Astrocyte (in vitro differentiated cells and primary cell): Measurements from ENCODE around the gene KLF17. TPM values are rescaled to one million over a fixed set of nuclear protein-coding genes. Genes with fewer than 3 reads are reported as not detected.

Experiments used
- total RNA-seq: library from RNA; stranded (reverse); gene quantifications from 2 replicates; pipeline ENCODE4 v1.2.1, GENCODE V29; 2021

Gene KLF17
- total RNA-seq, 1 donor from 2014 or later: 0.09 TPM

Other genes with a start within 250 kb of the KLF17 start
- 1.2 and 1.5 TPM in 2 replicates for gene ARTN, start 185.0 kb upstream of the KLF17 start, total RNA-seq
- gene IPO13, start 171.9 kb upstream of the KLF17 start, total RNA-seq: 31.0 and 36.1 TPM in 2 replicates
- 26.9 and 31.6 TPM in 2 replicates for gene DPH2, start 148.8 kb upstream of the KLF17 start, total RNA-seq
- 175 and 202 TPM in 2 replicates for gene ATP6V0B, start 143.9 kb upstream of the KLF17 start, total RNA-seq
- gene B4GALT2, start 139.6 kb upstream of the KLF17 start, total RNA-seq: 56.6 and 56.9 TPM in 2 replicates
- 4.2 and 4.3 TPM in 2 replicates for gene CCDC24, start 127.2 kb upstream of the KLF17 start, total RNA-seq
- gene SLC6A9, start 87.4 kb upstream of the KLF17 start, total RNA-seq: 45.2 and 51.4 TPM in 2 replicates
- not detected in 2 replicates for gene KLF18, start 22.8 kb downstream of the KLF17 start, total RNA-seq
- 33.2 and 33.8 TPM in 2 replicates for gene DMAP1, start 94.7 kb downstream of the KLF17 start, total RNA-seq
- 58.3 and 60.5 TPM in 2 replicates for gene ERI3, start 236.4 kb downstream of the KLF17 start, total RNA-seq